ENCODE data around the gene PLET1. TPM values are rescaled to one million over a fixed set of nuclear protein-coding genes. Genes with fewer than 3 reads are reported as not detected.

The PLET1 gene
- total RNA-seq, 1 experiment from 2014 or later = not detected

DNA sequence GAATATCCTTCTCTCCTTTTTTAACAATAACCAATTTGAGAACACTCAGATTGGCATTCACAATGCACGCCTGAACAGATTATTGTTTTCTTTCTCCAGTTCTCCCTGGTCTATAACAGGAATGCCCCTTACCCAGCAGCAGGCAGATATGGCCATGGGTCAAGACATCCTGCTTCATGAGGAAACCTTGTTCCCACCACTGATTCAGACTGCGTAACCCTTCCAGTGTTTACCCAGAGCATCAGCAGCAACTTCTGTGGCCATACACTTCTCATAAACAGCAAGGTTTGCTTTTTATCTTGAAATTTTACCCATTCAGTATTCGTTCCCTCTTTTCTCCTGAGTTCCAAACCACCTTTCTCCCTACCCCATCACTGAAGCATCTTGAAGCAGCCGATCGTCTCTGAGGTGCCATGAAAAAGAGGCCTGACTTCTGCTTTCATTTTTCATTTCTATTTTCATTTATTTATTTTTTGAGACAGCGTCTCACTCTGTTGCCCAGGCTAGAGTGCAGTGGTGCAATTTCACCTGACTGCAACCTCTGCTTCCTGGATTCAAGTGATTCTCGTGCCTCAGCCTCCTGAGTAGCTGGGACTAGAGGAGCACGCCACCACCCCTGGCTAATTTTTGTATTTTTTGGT, 24.8 kb downstream of the PLET1 start:
- H3T11ph ChIP-seq (ENCODE audit: low read length) = no peak overlapping the region
- H3K9ac ChIP-seq (ENCODE audit: extremely low read depth, insufficient read length, low read length) = no peak overlapping the region
- H3K14ac ChIP-seq (ENCODE audit: insufficient read depth, low read length) = no peak overlapping the region
- H4K91ac ChIP-seq (ENCODE audit: insufficient read length, low read depth, low read length) = no peak overlapping the region
- no peak overlapping the region for H3K4me2 ChIP-seq (ENCODE audit: insufficient read depth, insufficient read length, low read length)
- H3K23ac ChIP-seq (ENCODE audit: insufficient read length, low read depth, low read length) = no peak overlapping the region
- no peak for DNase-seq
- no peaks in the 10 kb centered on the region for H3K23me2 ChIP-seq (ENCODE audit: insufficient read length, low read depth, low read length, poor library complexity, severe bottlenecking)
- H3K9me3 ChIP-seq (ENCODE audit: control insufficient read depth, low read depth, low read length) = no peaks in the 10 kb centered on the region
- TF ChIP-seq, protein P1, sequence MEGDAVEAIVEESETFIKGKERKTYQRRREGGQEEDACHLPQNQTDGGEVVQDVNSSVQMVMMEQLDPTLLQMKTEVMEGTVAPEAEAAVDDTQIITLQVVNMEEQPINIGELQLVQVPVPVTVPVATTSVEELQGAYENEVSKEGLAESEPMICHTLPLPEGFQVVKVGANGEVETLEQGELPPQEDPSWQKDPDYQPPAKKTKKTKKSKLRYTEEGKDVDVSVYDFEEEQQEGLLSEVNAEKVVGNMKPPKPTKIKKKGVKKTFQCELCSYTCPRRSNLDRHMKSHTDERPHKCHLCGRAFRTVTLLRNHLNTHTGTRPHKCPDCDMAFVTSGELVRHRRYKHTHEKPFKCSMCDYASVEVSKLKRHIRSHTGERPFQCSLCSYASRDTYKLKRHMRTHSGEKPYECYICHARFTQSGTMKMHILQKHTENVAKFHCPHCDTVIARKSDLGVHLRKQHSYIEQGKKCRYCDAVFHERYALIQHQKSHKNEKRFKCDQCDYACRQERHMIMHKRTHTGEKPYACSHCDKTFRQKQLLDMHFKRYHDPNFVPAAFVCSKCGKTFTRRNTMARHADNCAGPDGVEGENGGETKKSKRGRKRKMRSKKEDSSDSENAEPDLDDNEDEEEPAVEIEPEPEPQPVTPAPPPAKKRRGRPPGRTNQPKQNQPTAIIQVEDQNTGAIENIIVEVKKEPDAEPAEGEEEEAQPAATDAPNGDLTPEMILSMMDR (conservative IDR thresholded peaks at IDR 0.05) = no peak
- H3K18ac ChIP-seq (ENCODE audit: insufficient read length, low read depth, low read length) = no peak overlapping the region
- H3K56ac ChIP-seq (ENCODE audit: insufficient read length, low read depth, low read length) = no peak overlapping the region
- no peaks in the 10 kb centered on the region for H3K79me1 ChIP-seq (ENCODE audit: insufficient read depth, low read depth, low read length, poor library complexity, severe bottlenecking)
- H3K9me3 Mint-ChIP-seq = no peaks in the 10 kb centered on the region
- no peak overlapping the region for H4K5ac ChIP-seq (ENCODE audit: insufficient read length, low read depth, low read length)
- H2AFZ ChIP-seq (ENCODE audit: low read length) = no peak overlapping the region
- no peak overlapping the region for H3K4me3 Mint-ChIP-seq
- no peak overlapping the region for H3K27ac ChIP-seq (ENCODE audit: insufficient read length, low read depth, low read length)
- H4K8ac ChIP-seq (replicated peaks; ENCODE audit: insufficient read length, low read depth, low read length) = no peak overlapping the region
- peaks cover 6 to 40% (median 34%) of the 10 kb centered on the region in 3 experiments; a peak in 6 of 7 replicates for H3K36me3 Mint-ChIP-seq (ENCODE audit: insufficient read depth in 1 of 3, low read depth in 3 of 3)
- H3K27ac Mint-ChIP-seq = no peak overlapping the region
- WGBS (ENCODE audit: extremely low coverage, insufficient read length, low lambda C conversion rate) = no CpG with 5 or more reads among the region's 8 CpGs
- no peaks in the 10 kb centered on the region for H3K79me2 ChIP-seq (ENCODE audit: insufficient read depth, low read length)
- H3K4ac ChIP-seq (ENCODE audit: low read depth, low read length) = no peak overlapping the region
- no peak overlapping the region for H2AK5ac ChIP-seq (ENCODE audit: insufficient read length, low read length)
- no peaks in the 10 kb centered on the region for H3K4me1 ChIP-seq (ENCODE audit: insufficient read depth, low read length)
- H2BK20ac ChIP-seq (ENCODE audit: low read depth, low read length, poor library complexity, severe bottlenecking) = no peak overlapping the region
- no peak overlapping the region for H2BK120ac ChIP-seq (ENCODE audit: low read depth, low read length, poor library complexity, severe bottlenecking)
- H2BK5ac ChIP-seq (ENCODE audit: insufficient read length, low read length) = no peak overlapping the region
- H2BK12ac ChIP-seq (ENCODE audit: insufficient read length, low read depth, low read length) = no peak overlapping the region
- no peak overlapping the region for H2BK15ac ChIP-seq (ENCODE audit: low read depth, low read length)
- no peaks in the 10 kb centered on the region for H4K20me1 ChIP-seq (ENCODE audit: control insufficient read depth, insufficient read depth, insufficient read length)
- H3K27me3 ChIP-seq (ENCODE audit: insufficient read depth, low read length) = no peaks in the 10 kb centered on the region
- peaks cover 0 to 7% of the 10 kb centered on the region in 2 experiments; a peak in 1 of 4 replicates for H3K4me1 Mint-ChIP-seq
- no peaks in the 10 kb centered on the region for H3K27me3 Mint-ChIP-seq (ENCODE audit: low read depth)
